SK-N-SH (cell line): ENCODE results near the gene ZCRB1. TPM values are rescaled to one million over a fixed set of nuclear protein-coding genes. Genes with fewer than 3 reads are reported as not detected.

Experiments used
- CTCF ChIA-PET: fragments of 300-600, 350-600 bp; formaldehyde crosslinking; extraction: SDS; loops from one replicate; lab custom pipeline; 2021; lab: Yijun Ruan, JAX
- POLR2A ChIA-PET: fragments of 350-600 bp; sonication (Branson Sonifier 250); formaldehyde crosslinking; extraction: SDS; loops from one replicate; lab custom pipeline; 2020; ENCODE audit warnings: antibody characterized with exemption, inconsistent platforms; lab: Yijun Ruan, JAX
- DNase-seq: peaks from one replicate; pipeline ENCODE4 v3.0.0; 2012
- H2AFZ ChIP-seq: fragments of 200-600 bp; sonication (generic); 2 replicates; pipeline ENCODE4 v1.8.1; 2016; ENCODE audit warnings: antibody characterized with exemption, mild to moderate bottlenecking, low read depth
- H3F3A ChIP-seq: fragments of 200-600 bp; sonication (generic); replicated peaks from 2 replicates; pipeline ENCODE3; 2016; ENCODE audit warnings: antibody characterized with exemption, mild to moderate bottlenecking; ENCODE audit not compliant: insufficient read depth
- H3K27ac ChIP-seq, 2 experiments: fragments of 200-500 bp in 1 of 2; fragments of 200-600 bp in 1 of 2; sonication (Bioruptor generic) in 1 of 2; sonication (generic), shearing (Covaris generic) in 1 of 2; 2 replicates each; pipeline versions ENCODE4 v1.5.1 to v1.6.1; 2014 to 2016; ENCODE audit warnings: low read depth in 2 of 2, inconsistent platforms in 1 of 2, low read length in 1 of 2, mild to moderate bottlenecking in 1 of 2, mixed read lengths in 1 of 2
- H3K27me3 ChIP-seq: fragments of 200-600 bp; sonication (generic), shearing (Covaris generic); 2 replicates; pipeline ENCODE4 v1.6.1; 2016; ENCODE audit warnings: mixed run types; ENCODE audit not compliant: insufficient read depth
- H3K36me3 ChIP-seq, 2 experiments: fragments of 200-500 bp in 1 of 2; fragments of 200-600 bp in 1 of 2; sonication (Bioruptor generic) in 1 of 2; sonication (generic) in 1 of 2; replicated peaks in 1 of 2; 2 replicates each; pipeline versions ENCODE3 to v1.5.1; 2014 to 2016; ENCODE audit warnings: low read length in 1 of 2, mild to moderate bottlenecking in 1 of 2; ENCODE audit not compliant: insufficient read depth in 2 of 2, control insufficient read depth in 1 of 2
- H3K4me1 ChIP-seq, 2 experiments: fragments of 200-500 bp in 1 of 2; fragments of 200-600 bp in 1 of 2; sonication (Bioruptor generic) in 1 of 2; sonication (generic), shearing (Covaris generic) in 1 of 2; 2 replicates each; pipeline versions ENCODE4 v1.5.1 to v1.6.1; 2014 to 2016; ENCODE audit warnings: low read depth in 1 of 2, low read length in 1 of 2, mixed run types in 1 of 2; ENCODE audit not compliant: insufficient read depth in 2 of 2, control insufficient read depth in 1 of 2
- H3K4me2 ChIP-seq: fragments of 200-600 bp; sonication (generic), shearing (Covaris generic); 2 replicates; pipeline ENCODE4 v1.6.1; 2017; ENCODE audit warnings: mixed run types
- H3K4me3 ChIP-seq, 2 experiments: fragments of 200-500 bp in 1 of 2; fragments of 200-600 bp in 1 of 2; sonication (Bioruptor generic) in 1 of 2; sonication (generic), shearing (Covaris generic) in 1 of 2; 2 replicates each; pipeline versions ENCODE4 v1.5.1 to v1.8.1; 2014 to 2016; ENCODE audit warnings: low read depth in 2 of 2, inconsistent platforms in 1 of 2, low read length in 1 of 2, mild to moderate bottlenecking in 1 of 2, mixed read lengths in 1 of 2, moderate library complexity in 1 of 2
- H3K79me2 ChIP-seq: fragments of 200-600 bp; sonication (generic); 2 replicates; pipeline ENCODE4 v1.8.1; 2017; ENCODE audit warnings: mild to moderate bottlenecking; ENCODE audit not compliant: insufficient read depth
- H3K9ac ChIP-seq: fragments of 200-600 bp; sonication (generic); 2 replicates; pipeline ENCODE4 v1.6.1; 2017; ENCODE audit warnings: mixed run types
- H3K9me2 ChIP-seq: fragments of 200-600 bp; sonication (generic); 2 replicates; pipeline ENCODE4 v1.6.1; 2017; ENCODE audit warnings: mixed run types
- H3K9me3 ChIP-seq: fragments of 200-600 bp; sonication (generic); 2 replicates; pipeline ENCODE4 v1.6.1; 2017; ENCODE audit warnings: mixed run types, mild to moderate bottlenecking, moderate library complexity
- H4K20me1 ChIP-seq: fragments of 200-600 bp; sonication (generic); 2 replicates; pipeline ENCODE4 v1.6.1; 2017; ENCODE audit warnings: mild to moderate bottlenecking, mixed run types; ENCODE audit not compliant: insufficient read depth
- CHD2 ChIP-seq: fragments of 150-350 bp; IDR thresholded peaks from 2 replicates; pipeline ENCODE4 v1.6.1; 2018; ENCODE audit warnings: low read length; ENCODE audit not compliant: partially characterized antibody
- ELF1 ChIP-seq: IDR thresholded peaks from 2 replicates; pipeline ENCODE4 v1.4.0; 2012
- EZH2phosphoT487 ChIP-seq: fragments of 200-600 bp; sonication (generic); IDR thresholded peaks from 2 replicates; pipeline ENCODE4 v1.6.1; 2017; ENCODE audit warnings: low read depth, mixed run types, mild to moderate bottlenecking, antibody characterized with exemption, moderate library complexity, borderline replicate concordance
- FOXM1 ChIP-seq: IDR thresholded peaks from 2 replicates; pipeline ENCODE4 v1.4.0; 2012; ENCODE audit warnings: low read depth, mild to moderate bottlenecking
- JUND ChIP-seq: IDR thresholded peaks from 2 replicates; pipeline ENCODE4 v1.4.0; 2012
- MXI1 ChIP-seq: IDR thresholded peaks from 2 replicates; pipeline ENCODE4 v1.6.1; 2012; ENCODE audit warnings: mild to moderate bottlenecking, low read depth, low read length, improper control_type of control experiment
- NFIC ChIP-seq: IDR thresholded peaks from 2 replicates; pipeline ENCODE4 v1.4.0; 2012; ENCODE audit warnings: borderline replicate concordance
- RAD21 ChIP-seq: IDR thresholded peaks from 2 replicates; pipeline ENCODE4 v1.6.1; 2012; ENCODE audit warnings: mild to moderate bottlenecking, low read length
- RCOR1 ChIP-seq: fragments of 150-350 bp; IDR thresholded peaks from 2 replicates; pipeline ENCODE4 v1.6.1; 2017; ENCODE audit warnings: antibody characterized with exemption, low read length
- SIN3A ChIP-seq: IDR thresholded peaks from 2 replicates; pipeline ENCODE4 v1.6.1; 2012; ENCODE audit warnings: low read depth, mild to moderate bottlenecking, low read length, moderate library complexity, borderline replicate concordance
- SMC3 ChIP-seq: IDR thresholded peaks from 2 replicates; pipeline ENCODE4 v1.6.1; 2012; ENCODE audit warnings: low read depth, low read length, improper control_type of control experiment
- TCF12 ChIP-seq: IDR thresholded peaks from 2 replicates; pipeline ENCODE4 v1.4.0; 2012
- USF2 ChIP-seq: fragments of 150-350 bp; IDR thresholded peaks from 2 replicates; pipeline ENCODE4 v1.6.1; 2017; ENCODE audit warnings: antibody characterized with exemption, low read length, low read depth, borderline replicate concordance
- YY1 ChIP-seq: IDR thresholded peaks from 2 replicates; pipeline ENCODE4 v1.4.0; 2012; ENCODE audit warnings: low read depth, mild to moderate bottlenecking
- WGBS: methylation state at CpG from one replicate; pipeline ENCODE4 v1.1.6; 2017; ENCODE audit warnings: low lambda C conversion rate; 5-methylcytosine and 5-hydroxymethylcytosine counted together
- polyA plus RNA-seq, 3 experiments: library from polyadenylated mRNA; depleted of rRNA; stranded (reverse); fragments of >200 nt; gene quantifications; 2 replicates each; pipeline ENCODE4 v1.2.3, GENCODE V29; 2012
- TF ChIP-seq, protein P1 (sequence below): IDR thresholded peaks from 2 replicates; pipeline ENCODE4 v1.6.1; 2012; ENCODE audit warnings: mild to moderate bottlenecking, low read depth, low read length, moderate library complexity
- TF ChIP-seq, protein P2 (sequence below): IDR thresholded peaks from 2 replicates; pipeline ENCODE4 v1.4.0; 2012; ENCODE audit warnings: low read depth, borderline replicate concordance
- TF ChIP-seq, protein P3 (sequence below): IDR thresholded peaks from 2 replicates; pipeline ENCODE4; 2012

The ZCRB1 gene
- polyA plus RNA-seq, 1 of the 3 experiments (the other 2 are of a cell fraction): 18.7 TPM

DNA sequence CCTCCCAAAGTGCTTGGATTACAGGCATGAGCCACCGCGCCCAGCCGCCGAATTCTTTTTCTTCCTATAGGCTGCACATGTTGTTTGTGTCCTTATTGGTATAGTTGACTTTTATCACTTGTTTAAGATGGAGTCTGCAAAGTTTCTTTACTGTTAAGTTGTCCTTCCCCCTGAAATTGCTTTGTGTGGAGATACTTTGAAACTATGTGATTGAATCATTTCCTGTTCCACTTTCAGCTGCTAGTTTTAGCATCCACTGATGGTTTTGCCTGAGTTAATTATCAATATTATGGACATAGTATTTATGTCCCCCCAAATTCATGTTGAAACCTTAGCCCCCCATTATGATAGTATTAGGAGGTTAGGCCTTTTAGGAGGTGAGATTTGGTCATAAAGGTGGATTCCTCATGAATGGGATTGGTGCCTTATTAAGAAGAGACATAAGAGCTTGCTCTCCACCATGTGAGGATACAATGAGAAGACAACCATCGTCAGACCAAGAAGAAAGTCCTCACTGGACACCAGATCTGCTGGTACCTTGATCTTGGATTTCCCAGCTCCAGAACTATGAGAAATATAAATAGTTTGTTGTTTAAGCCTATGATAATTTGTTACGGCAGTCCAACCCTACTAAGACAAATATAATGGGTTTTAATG is 35.0 kb upstream of the ZCRB1 start:
- H3K4me2 ChIP-seq: no peak overlapping the region
- H3K27ac ChIP-seq: no peak overlapping the region
- H3K4me3 ChIP-seq: no peak overlapping the region
- H3K9me3 ChIP-seq: no peaks in the 10 kb centered on the region
- no peak for DNase-seq
- 85% methylated on average over 6 of the region's 6 CpGs for WGBS
- peaks cover 42% of the 10 kb centered on the region for H3K79me2 ChIP-seq
- peaks cover 0 to 2% of the 10 kb centered on the region in 2 experiments; a peak in 2 of 4 replicates for H3K4me1 ChIP-seq
- no peaks in the 10 kb centered on the region for H3K9me2 ChIP-seq
- H3F3A ChIP-seq: peaks cover 4% of the 10 kb centered on the region
- H3K9ac ChIP-seq: no peak overlapping the region
- no peak for TF ChIP-seq USF2
- no peak for TF ChIP-seq FOXM1
- TF ChIP-seq EZH2phosphoT487: no peak
- TF ChIP-seq, protein P1, sequence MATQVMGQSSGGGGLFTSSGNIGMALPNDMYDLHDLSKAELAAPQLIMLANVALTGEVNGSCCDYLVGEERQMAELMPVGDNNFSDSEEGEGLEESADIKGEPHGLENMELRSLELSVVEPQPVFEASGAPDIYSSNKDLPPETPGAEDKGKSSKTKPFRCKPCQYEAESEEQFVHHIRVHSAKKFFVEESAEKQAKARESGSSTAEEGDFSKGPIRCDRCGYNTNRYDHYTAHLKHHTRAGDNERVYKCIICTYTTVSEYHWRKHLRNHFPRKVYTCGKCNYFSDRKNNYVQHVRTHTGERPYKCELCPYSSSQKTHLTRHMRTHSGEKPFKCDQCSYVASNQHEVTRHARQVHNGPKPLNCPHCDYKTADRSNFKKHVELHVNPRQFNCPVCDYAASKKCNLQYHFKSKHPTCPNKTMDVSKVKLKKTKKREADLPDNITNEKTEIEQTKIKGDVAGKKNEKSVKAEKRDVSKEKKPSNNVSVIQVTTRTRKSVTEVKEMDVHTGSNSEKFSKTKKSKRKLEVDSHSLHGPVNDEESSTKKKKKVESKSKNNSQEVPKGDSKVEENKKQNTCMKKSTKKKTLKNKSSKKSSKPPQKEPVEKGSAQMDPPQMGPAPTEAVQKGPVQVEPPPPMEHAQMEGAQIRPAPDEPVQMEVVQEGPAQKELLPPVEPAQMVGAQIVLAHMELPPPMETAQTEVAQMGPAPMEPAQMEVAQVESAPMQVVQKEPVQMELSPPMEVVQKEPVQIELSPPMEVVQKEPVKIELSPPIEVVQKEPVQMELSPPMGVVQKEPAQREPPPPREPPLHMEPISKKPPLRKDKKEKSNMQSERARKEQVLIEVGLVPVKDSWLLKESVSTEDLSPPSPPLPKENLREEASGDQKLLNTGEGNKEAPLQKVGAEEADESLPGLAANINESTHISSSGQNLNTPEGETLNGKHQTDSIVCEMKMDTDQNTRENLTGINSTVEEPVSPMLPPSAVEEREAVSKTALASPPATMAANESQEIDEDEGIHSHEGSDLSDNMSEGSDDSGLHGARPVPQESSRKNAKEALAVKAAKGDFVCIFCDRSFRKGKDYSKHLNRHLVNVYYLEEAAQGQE: no peak
- no peak for TF ChIP-seq SMC3
- no peak for TF ChIP-seq RAD21
- no peak for TF ChIP-seq CHD2
- TF ChIP-seq ELF1: no peak
- TF ChIP-seq, protein P2, sequence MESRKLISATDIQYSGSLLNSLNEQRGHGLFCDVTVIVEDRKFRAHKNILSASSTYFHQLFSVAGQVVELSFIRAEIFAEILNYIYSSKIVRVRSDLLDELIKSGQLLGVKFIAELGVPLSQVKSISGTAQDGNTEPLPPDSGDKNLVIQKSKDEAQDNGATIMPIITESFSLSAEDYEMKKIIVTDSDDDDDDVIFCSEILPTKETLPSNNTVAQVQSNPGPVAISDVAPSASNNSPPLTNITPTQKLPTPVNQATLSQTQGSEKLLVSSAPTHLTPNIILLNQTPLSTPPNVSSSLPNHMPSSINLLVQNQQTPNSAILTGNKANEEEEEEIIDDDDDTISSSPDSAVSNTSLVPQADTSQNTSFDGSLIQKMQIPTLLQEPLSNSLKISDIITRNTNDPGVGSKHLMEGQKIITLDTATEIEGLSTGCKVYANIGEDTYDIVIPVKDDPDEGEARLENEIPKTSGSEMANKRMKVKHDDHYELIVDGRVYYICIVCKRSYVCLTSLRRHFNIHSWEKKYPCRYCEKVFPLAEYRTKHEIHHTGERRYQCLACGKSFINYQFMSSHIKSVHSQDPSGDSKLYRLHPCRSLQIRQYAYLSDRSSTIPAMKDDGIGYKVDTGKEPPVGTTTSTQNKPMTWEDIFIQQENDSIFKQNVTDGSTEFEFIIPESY: no peak
- no peak for TF ChIP-seq TCF12
- no peak for TF ChIP-seq MXI1
- TF ChIP-seq SIN3A: no peak
- no peak for TF ChIP-seq RCOR1
- no peak for TF ChIP-seq NFIC
- no peak for TF ChIP-seq JUND
- TF ChIP-seq, protein P3, sequence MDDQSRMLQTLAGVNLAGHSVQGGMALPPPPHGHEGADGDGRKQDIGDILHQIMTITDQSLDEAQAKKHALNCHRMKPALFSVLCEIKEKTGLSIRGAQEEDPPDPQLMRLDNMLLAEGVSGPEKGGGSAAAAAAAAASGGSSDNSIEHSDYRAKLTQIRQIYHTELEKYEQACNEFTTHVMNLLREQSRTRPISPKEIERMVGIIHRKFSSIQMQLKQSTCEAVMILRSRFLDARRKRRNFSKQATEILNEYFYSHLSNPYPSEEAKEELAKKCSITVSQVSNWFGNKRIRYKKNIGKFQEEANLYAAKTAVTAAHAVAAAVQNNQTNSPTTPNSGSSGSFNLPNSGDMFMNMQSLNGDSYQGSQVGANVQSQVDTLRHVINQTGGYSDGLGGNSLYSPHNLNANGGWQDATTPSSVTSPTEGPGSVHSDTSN: no peak
- TF ChIP-seq YY1: no peak
- TF ChIP-seq, all 33 proteins: peak for 0
- CTCF ChIA-PET: interaction anchor here (0.9 to 2.6 kb wide), 3 partner anchors 8 to 29 kb away, joined by 3 to 14 read pairs (median 8); no protein-coding TSS in a partner anchor
- no peak overlapping the region for H2AFZ ChIP-seq
- H3K36me3 ChIP-seq: peaks cover 25% of the 10 kb centered on the region in 2 experiments
- H3K27me3 ChIP-seq: no peaks in the 10 kb centered on the region
- POLR2A ChIA-PET: no interaction called here
- no peaks in the 10 kb centered on the region for H4K20me1 ChIP-seq
